Osteocyte (in vitro differentiated cells): Measurements from ENCODE around the gene CD59. TPM values are rescaled to one million over a fixed set of nuclear protein-coding genes. Genes with fewer than 3 reads are reported as not detected.

Experiments used
- DNase-seq: peaks from one replicate; pipeline ENCODE4 v3.0.0; 2021; ENCODE audit warnings: mixed read lengths; ENCODE audit not compliant: unreplicated experiment; ENCODE audit errors: extremely low spot score
- H3K27ac Mint-ChIP-seq: one replicate; pipeline ENCODE4 v1.8.0; 2021; ENCODE audit warnings: mild to moderate bottlenecking, mixed read lengths; ENCODE audit not compliant: unreplicated experiment
- H3K27me3 Mint-ChIP-seq: one replicate; pipeline ENCODE4 v1.8.0; 2021; ENCODE audit warnings: mixed read lengths; ENCODE audit not compliant: unreplicated experiment
- H3K36me3 Mint-ChIP-seq: one replicate; pipeline ENCODE4 v1.8.0; 2021; ENCODE audit warnings: mixed read lengths; ENCODE audit not compliant: unreplicated experiment
- H3K4me1 Mint-ChIP-seq: one replicate; pipeline ENCODE4 v1.8.0; 2021; ENCODE audit warnings: mixed read lengths; ENCODE audit not compliant: unreplicated experiment
- H3K4me3 Mint-ChIP-seq: one replicate; pipeline ENCODE4 v1.8.0; 2021; ENCODE audit warnings: mild to moderate bottlenecking, moderate library complexity, mixed read lengths; ENCODE audit not compliant: unreplicated experiment
- H3K9me3 Mint-ChIP-seq: one replicate; pipeline ENCODE4 v1.8.0; 2021; ENCODE audit warnings: mixed read lengths; ENCODE audit not compliant: unreplicated experiment
- CTCF ChIP-seq: fragments of 200-600 bp; sonication (generic); IDR thresholded peaks from 2 replicates; pipeline ENCODE4 v1.5.0; 2021; ENCODE audit warnings: antibody characterized with exemption, mild to moderate bottlenecking, moderate library complexity
- total RNA-seq: library from RNA; stranded (reverse); gene quantifications from 2 replicates; pipeline ENCODE4 v1.2.1, GENCODE V29; 2021

The CD59 gene
- total RNA-seq, 1 donor from 2014 or later: 857 TPM

DNA sequence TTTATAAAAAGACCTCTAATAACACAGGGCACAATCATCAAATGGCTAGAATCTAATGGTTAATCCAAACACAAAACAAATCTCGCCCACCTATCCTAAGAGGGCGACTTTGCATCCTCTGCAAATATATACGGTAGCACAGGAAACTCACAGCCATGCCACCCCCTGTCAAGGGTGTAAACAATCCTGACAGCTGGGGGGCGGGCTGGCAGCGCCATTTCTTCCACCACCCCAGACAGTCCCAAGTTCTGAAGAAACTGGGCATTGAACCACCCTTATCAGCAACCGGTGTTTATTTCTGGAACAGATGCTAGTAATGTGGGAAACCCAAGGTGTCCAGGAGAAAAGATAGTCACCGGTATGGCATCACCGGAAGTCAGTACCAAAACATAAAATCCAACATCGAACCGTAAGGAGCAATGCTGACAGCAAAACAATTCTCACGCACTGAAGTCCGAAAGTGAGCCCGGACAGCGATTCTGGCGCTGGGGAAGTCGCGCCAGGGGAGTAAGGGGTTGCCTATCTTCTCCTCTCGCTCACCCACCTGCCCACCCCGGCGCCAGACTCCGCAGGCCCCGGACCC, 37.3 kb upstream of the CD59 start:
- Mint-ChIP-seq H3K4me3 (peak overlapping the region; percentile 97), H3K27ac (peak overlapping the region; percentile 62), H3K27me3 (no peaks in the 10 kb centered on the region), H3K4me1 (peaks cover 25% of the 10 kb centered on the region), H3K36me3 (peaks cover 13% of the 10 kb centered on the region), H3K9me3 (no peaks in the 10 kb centered on the region)
- TF ChIP-seq CTCF: no peak
- DNase-seq: no peak

DNA sequence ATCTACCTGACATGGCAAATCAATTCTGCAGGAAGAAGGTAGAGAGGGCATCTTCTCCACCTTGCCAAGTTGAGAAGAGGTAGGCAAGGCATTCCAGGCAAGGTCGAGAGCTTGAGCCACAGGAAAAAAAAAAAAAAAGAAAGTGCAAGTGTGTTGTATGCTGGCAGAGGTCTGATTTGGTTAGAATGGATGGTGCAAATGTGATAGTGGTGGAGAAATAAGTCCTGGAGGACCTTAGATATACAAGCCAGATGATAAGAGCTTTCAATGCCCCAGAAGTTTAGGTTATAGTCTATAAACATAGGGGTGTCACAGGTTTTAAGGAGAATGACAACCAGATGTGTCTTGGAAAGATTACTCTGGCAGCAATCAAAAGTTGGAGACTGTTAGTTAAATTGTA, 36.6 kb upstream of the CD59 start:
- Mint-ChIP-seq H3K36me3 (peaks cover 15% of the 10 kb centered on the region), H3K27me3 (no peaks in the 10 kb centered on the region), H3K27ac (no peak overlapping the region), H3K4me1 (peaks cover 25% of the 10 kb centered on the region), H3K9me3 (no peaks in the 10 kb centered on the region), H3K4me3 (peak overlapping the region; percentile 97)
- no peak for TF ChIP-seq CTCF
- no peak for DNase-seq

GRCh38 chr11:33772300-33772699, 36.1 kb upstream of the CD59 start:
- DNase-seq: no peak
- TF ChIP-seq CTCF: no peak
- Mint-ChIP-seq H3K9me3 (no peaks in the 10 kb centered on the region), H3K4me1 (peaks cover 25% of the 10 kb centered on the region), H3K27ac (no peak overlapping the region), H3K4me3 (peak overlapping the region; percentile 58), H3K27me3 (no peaks in the 10 kb centered on the region), H3K36me3 (peaks cover 19% of the 10 kb centered on the region)

DNA sequence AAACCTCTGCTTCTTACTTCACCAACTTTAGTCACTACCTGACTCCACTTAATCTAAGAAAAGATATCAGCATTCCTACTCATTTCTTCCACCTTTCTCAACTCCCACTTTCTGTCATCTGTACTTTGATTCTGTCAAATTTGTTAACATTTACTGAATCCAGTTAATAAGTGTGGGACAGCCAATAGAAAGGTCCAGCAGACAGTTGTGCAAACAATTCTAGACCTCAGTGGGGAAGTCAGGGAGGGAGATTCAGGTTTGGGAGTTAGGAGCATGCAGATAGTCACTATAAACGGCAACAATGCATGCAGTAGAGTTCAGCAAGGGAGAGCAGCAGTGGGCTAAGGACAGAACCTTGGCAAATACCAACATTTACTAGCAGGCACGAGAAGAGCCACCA, 34.0 kb upstream of the CD59 start:
- Mint-ChIP-seq H3K4me1 (peaks cover 21% of the 10 kb centered on the region), H3K4me3 (no peak overlapping the region), H3K27ac (no peak overlapping the region), H3K27me3 (no peaks in the 10 kb centered on the region), H3K36me3 (peaks cover 38% of the 10 kb centered on the region), H3K9me3 (no peaks in the 10 kb centered on the region)
- DNase-seq: no peak
- no peak for TF ChIP-seq CTCF

GRCh38 chr11:33769542-33769941, 33.3 kb upstream of the CD59 start:
- DNase-seq: no peak
- H3K36me3 Mint-ChIP-seq: peaks cover 44% of the 10 kb centered on the region
- H3K4me3 Mint-ChIP-seq: no peak overlapping the region
- no peaks in the 10 kb centered on the region for H3K27me3 Mint-ChIP-seq
- H3K27ac Mint-ChIP-seq: no peak overlapping the region
- no peaks in the 10 kb centered on the region for H3K9me3 Mint-ChIP-seq
- TF ChIP-seq CTCF: no peak
- H3K4me1 Mint-ChIP-seq: peaks cover 14% of the 10 kb centered on the region
